ENCODE data around the gene CCDC188. TPM values are rescaled to one million over a fixed set of nuclear protein-coding genes. Genes with fewer than 3 reads are reported as not detected.

CCDC188 gene
- polyA plus RNA-seq, 3 donors from 2014 or later, result 0.66 TPM; not detected in 2

DNA sequence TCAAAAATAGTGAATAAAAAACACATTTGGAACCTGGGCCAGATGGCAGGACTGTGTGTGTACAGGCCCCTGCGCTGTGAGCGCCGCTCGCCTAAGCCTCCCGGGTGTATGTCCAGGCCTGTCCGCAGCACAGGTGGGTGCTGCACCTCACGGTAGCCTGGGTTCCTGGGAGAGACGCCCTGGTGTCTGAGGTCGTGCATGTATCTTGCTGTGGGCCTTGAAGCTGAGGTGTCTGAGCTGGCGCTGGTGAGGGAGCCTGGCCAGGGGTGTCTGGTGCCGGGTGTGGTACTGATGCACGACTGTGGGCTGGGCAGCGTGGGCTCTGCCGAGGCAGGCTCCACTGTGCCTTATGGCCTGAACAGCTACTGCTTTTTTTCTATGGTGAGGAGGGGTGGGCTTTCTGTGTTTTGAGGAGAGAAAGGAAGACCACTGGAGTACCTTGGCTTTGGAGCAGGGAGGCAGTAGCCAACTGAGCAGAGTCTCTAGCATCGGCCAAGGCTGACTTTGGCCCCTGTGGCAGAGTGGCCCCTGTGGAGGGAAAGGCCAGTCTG, 23.5 kb downstream of the CCDC188 start:
- DNase-seq, result no peak
- Mint-ChIP-seq H3K36me3 (peaks cover 13 to 23% (median 15%) of the 10 kb centered on the region in 3 donors), H3K4me1 (peaks cover 23 to 26% of the 10 kb centered on the region in 2 donors), H3K27ac (no peak overlapping the region), H3K4me3 (no peak overlapping the region), H3K9me3 (peaks cover 0 to 5% (median 0%) of the 10 kb centered on the region in 6 donors), H3K27me3 (ENCODE audit: low read depth in 3 of 3) (peaks cover 15 to 18% (median 17%) of the 10 kb centered on the region in 3 donors)

- Mint-ChIP-seq H3K4me3 (no peak overlapping the region), H3K4me1 (peaks cover 32 to 35% of the 10 kb centered on the region in 2 donors), H3K27me3 (ENCODE audit: low read depth in 3 of 3) (peaks cover 24 to 26% (median 26%) of the 10 kb centered on the region in 3 donors), H3K27ac (no peak overlapping the region), H3K36me3 (peaks cover 13 to 26% (median 15%) of the 10 kb centered on the region in 3 donors), H3K9me3 (peaks cover 0 to 5% (median 0%) of the 10 kb centered on the region in 6 donors)
- DNase-seq, result no peak
Measured at GRCh38 chr22:20126284-20127029, 24.4 kb downstream of the CCDC188 start.

GRCh38 chr22:20125201-20126174, 25.4 kb downstream of the CCDC188 start:
- Mint-ChIP-seq H3K27ac (no peak overlapping the region), H3K36me3 (peaks cover 13 to 27% (median 15%) of the 10 kb centered on the region in 3 donors), H3K4me3 (no peak overlapping the region), H3K27me3 (ENCODE audit: low read depth in 3 of 3) (peaks cover 25 to 27% (median 26%) of the 10 kb centered on the region in 3 donors), H3K9me3 (peaks cover 0 to 5% (median 0%) of the 10 kb centered on the region in 6 donors), H3K4me1 (peaks cover 32 to 37% of the 10 kb centered on the region in 2 donors)
- DNase-seq, result no peak

GRCh38 chr22:20124083-20124787, 26.6 kb downstream of the CCDC188 start:
- Mint-ChIP-seq H3K9me3 (peaks cover 0 to 5% (median 0%) of the 10 kb centered on the region in 6 donors), H3K36me3 (peaks cover 13 to 34% (median 15%) of the 10 kb centered on the region in 3 donors), H3K4me1 (peaks cover 37 to 42% of the 10 kb centered on the region in 2 donors), H3K27me3 (ENCODE audit: low read depth in 3 of 3) (peaks cover 26 to 30% (median 29%) of the 10 kb centered on the region in 3 donors), H3K4me3 (peak overlapping the region in 3 of 5 donors; percentile 38 to 74 (median 41)), H3K27ac (peak overlapping the region in 5 of 6 donors; percentile 76 to 91 (median 87))
- no peak for DNase-seq

DNA sequence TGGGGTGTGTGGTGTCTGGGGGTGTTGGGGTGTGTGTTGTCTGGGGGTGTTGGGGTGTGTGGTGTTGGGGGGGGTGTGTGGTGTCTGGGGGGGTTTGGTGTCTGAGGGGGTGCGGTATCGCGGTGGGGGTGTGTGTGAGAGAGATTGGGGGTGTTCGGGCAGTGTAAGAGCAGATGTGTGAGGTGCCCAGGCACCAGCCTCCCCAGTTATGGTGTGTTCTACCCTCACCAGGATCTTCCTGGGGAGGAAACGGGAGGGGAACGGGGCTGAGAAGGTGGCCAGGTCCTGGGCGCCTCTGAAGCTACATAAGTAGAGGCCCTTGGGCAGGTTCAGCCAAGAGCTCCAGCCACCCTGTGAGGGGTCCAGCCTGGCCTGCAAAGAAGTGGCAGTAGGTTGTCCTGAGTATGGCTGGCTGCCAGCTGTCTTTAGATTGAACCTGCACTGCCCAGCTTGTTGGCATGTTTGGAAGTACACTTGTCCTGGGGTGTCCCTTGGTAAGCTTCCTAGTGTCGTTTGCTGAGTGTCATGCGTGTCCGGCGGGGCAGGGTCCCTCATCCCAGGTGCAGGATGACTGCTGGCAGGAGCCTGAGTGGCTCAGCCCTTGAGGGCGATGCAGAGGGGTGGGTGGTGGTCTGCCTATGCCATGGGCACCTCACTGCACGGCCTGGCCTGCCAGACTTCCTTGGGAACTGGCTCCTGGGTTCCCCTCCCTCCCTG, 27.3 kb downstream of the CCDC188 start:
- H3K36me3 Mint-ChIP-seq, result peaks cover 13 to 34% (median 15%) of the 10 kb centered on the region in 3 donors
- peaks cover 0 to 5% (median 0%) of the 10 kb centered on the region in 6 donors for H3K9me3 Mint-ChIP-seq
- peak overlapping the region; percentile 87 to 98 (median 90) for H3K27ac Mint-ChIP-seq
- H3K4me3 Mint-ChIP-seq, result peak overlapping the region; percentile 57 to 74 (median 60)
- H3K27me3 Mint-ChIP-seq (ENCODE audit: low read depth in 3 of 3), result peaks cover 26 to 30% (median 27%) of the 10 kb centered on the region in 3 donors
- DNase-seq, result no peak
- peaks cover 43 to 46% of the 10 kb centered on the region in 2 donors for H3K4me1 Mint-ChIP-seq

DNA sequence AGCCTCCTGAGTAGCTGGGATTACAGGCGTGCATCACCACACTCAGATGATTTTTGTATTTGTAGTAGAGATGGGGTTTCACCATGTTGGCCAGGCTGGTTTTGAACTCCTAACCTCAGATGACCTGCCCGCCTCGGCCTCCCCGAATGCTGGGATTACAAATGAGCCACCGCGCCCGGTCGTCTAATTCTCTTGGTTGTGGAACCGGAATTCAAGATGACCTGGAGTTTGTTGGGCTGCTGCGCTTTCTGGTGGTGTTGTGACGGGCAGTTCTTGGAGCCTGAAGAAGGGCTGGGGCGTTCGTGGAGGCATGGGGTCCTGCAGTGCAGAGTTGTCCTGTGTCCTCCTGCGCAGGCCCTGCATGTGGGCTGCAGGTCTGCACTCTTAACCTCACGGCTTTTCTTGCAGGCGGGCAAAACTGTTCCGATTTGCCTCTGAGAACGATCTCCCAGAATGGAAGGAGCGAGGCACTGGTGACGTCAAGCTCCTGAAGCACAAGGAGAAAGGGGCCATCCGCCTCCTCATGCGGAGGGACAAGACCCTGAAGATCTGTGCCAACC, 28.9 kb downstream of the CCDC188 start:
- H3K9me3 Mint-ChIP-seq, result peaks cover 0 to 5% (median 0%) of the 10 kb centered on the region in 6 donors
- DNase-seq, result no peak
- peaks cover 29 to 34% (median 33%) of the 10 kb centered on the region in 3 donors for H3K27me3 Mint-ChIP-seq (ENCODE audit: low read depth in 3 of 3)
- peaks cover 4 to 23% (median 15%) of the 10 kb centered on the region in 3 donors for H3K36me3 Mint-ChIP-seq
- H3K27ac Mint-ChIP-seq, result peak overlapping the region; percentile 78 to 98 (median 92)
- H3K4me3 Mint-ChIP-seq, result peak overlapping the region in 3 of 5 donors; percentile 21 to 52 (median 42)
- peaks cover 50 to 54% of the 10 kb centered on the region in 2 donors for H3K4me1 Mint-ChIP-seq

- peak overlapping the region; percentile 82 to 86 (median 84) for H3K4me3 Mint-ChIP-seq
- H3K36me3 Mint-ChIP-seq, result peaks cover 3 to 14% (median 8%) of the 10 kb centered on the region in 3 donors
- H3K27ac Mint-ChIP-seq, result peak overlapping the region; percentile 72 to 89 (median 86)
- DNase-seq, result no peak
- peaks cover 22 to 36% (median 34%) of the 10 kb centered on the region in 3 donors for H3K27me3 Mint-ChIP-seq (ENCODE audit: low read depth in 3 of 3)
- peaks cover 0 to 5% (median 0%) of the 10 kb centered on the region in 6 donors for H3K9me3 Mint-ChIP-seq
- peaks cover 46 to 53% of the 10 kb centered on the region in 2 donors for H3K4me1 Mint-ChIP-seq
Measured at GRCh38 chr22:20118300-20119020, 32.4 kb downstream of the CCDC188 start.

- H3K4me3 Mint-ChIP-seq, result peak overlapping the region; percentile 82 to 86 (median 84)
- H3K4me1 Mint-ChIP-seq, result peaks cover 39 to 47% of the 10 kb centered on the region in 2 donors
- peaks cover 0 to 2% (median 0%) of the 10 kb centered on the region in 6 donors for H3K9me3 Mint-ChIP-seq
- H3K27ac Mint-ChIP-seq, result peak overlapping the region; percentile 72 to 89 (median 86)
- H3K36me3 Mint-ChIP-seq, result peaks cover 1 to 11% (median 3%) of the 10 kb centered on the region in 3 donors
- H3K27me3 Mint-ChIP-seq (ENCODE audit: low read depth in 3 of 3), result peaks cover 15 to 29% (median 27%) of the 10 kb centered on the region in 3 donors
- DNase-seq, result peak; percentile 56 to 61 (median 60)
Measured at GRCh38 chr22:20117633-20118299, 33.1 kb downstream of the CCDC188 start.

- Mint-ChIP-seq H3K4me3 (peak within 1 kb of the TSS; percentile 85 to 92 (median 89)), H3K4me1 (peaks cover 35 to 42% of the 10 kb centered on the region in 2 donors), H3K9me3 (no peaks in the 10 kb centered on the region), H3K27ac (peak within 1 kb of the TSS; percentile 79 to 95 (median 89)), H3K27me3 (ENCODE audit: low read depth in 3 of 3) (peaks cover 8 to 23% (median 20%) of the 10 kb centered on the region in 3 donors), H3K36me3 (peaks cover 0 to 10% (median 3%) of the 10 kb centered on the region in 3 donors)
- DNase-seq, result peak; percentile 98
Measured at GRCh38 chr22:20116951-20117632, 33.8 kb downstream of the CCDC188 start, which contains the start of gene TRMT2A. Gene TRMT2A (minus strand): TSS chr22:20117226. CDS start chr22:20116906, 320 bp downstream.

DNA sequence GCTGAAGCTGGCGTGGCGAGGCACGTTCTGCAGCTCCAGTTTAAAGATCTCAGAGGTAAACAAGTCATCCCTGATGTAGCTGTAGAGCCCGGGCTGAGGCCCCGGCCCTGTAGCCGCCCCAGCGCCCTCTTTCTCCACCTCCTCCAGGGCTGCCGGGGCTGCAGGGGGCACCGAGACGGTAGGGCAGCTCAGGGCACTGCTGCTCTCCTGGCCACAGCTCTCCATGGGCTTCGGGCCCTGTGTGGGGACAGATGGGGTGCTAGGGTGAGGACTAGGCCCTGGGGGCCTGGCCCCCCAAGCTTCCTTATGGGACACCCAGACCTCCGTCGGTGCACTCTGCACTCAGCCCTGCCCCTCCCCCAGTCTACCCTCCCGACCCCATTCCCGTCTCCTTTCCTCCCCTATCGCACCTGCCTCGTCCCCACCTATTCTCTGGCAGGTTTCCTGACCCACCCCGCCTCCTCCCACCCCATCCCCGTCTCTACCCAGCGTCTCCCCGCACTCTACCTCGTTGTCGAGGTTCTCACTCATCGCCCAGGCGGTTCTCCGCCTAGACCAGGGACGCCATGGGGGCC, 34.4 kb downstream of the CCDC188 start:
- Mint-ChIP-seq H3K36me3 (peaks cover 0 to 8% (median 3%) of the 10 kb centered on the region in 3 donors), H3K4me3 (peak overlapping the region; percentile 85 to 92 (median 89)), H3K27me3 (ENCODE audit: low read depth in 3 of 3) (peaks cover 3 to 18% (median 14%) of the 10 kb centered on the region in 3 donors), H3K4me1 (peaks cover 33 to 38% of the 10 kb centered on the region in 2 donors), H3K27ac (peak overlapping the region; percentile 68 to 95 (median 87)), H3K9me3 (no peaks in the 10 kb centered on the region)
- DNase-seq, result no peak

Measured in immature natural killer cell (primary cell).